Measurements from ENCODE around the gene WDR41. TPM values are rescaled to one million over a fixed set of nuclear protein-coding genes. Genes with fewer than 3 reads are reported as not detected.
"Not testable (repeated sequence)": the region's sequence is repeated elsewhere in the genome, so short reads cannot be mapped to it uniquely, and the experiment has no call there.

WDR41 gene
- total RNA-seq, 2 donors from 2014 or later, result 48.9 to 129 TPM

DNA sequence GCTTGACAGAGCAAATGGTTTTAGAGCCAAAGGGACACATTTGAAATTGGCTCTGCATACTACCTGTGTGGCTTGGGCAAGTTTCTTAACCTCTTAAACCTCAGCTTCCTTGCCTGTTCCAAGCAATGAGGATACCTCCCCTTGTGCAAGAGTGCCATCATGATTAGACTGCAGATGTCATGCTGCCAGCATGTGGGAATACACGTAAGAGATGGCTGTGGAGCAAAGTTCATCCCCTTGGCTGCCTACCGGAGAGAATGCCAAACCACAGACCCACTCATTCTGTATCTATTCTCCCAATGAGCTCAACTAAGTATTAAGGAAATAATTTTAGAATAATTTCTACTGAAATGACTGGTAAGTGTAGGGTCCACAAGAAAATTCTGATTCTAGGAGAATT, 101.3 kb downstream of the WDR41 start:
- H3K4me1 ChIP-seq (ENCODE audit: control insufficient read depth in 1 of 2, low read depth in 2 of 2), result peaks cover 16 to 54% of the 10 kb centered on the region in 2 donors
- ATAC-seq (ENCODE audit: insufficient number of reproducible peaks, low FRiP score, low read depth) (peak; percentile 12), DNase-seq (ENCODE audit: low spot score) (no peak)
- TF ChIP-seq, protein P1, sequence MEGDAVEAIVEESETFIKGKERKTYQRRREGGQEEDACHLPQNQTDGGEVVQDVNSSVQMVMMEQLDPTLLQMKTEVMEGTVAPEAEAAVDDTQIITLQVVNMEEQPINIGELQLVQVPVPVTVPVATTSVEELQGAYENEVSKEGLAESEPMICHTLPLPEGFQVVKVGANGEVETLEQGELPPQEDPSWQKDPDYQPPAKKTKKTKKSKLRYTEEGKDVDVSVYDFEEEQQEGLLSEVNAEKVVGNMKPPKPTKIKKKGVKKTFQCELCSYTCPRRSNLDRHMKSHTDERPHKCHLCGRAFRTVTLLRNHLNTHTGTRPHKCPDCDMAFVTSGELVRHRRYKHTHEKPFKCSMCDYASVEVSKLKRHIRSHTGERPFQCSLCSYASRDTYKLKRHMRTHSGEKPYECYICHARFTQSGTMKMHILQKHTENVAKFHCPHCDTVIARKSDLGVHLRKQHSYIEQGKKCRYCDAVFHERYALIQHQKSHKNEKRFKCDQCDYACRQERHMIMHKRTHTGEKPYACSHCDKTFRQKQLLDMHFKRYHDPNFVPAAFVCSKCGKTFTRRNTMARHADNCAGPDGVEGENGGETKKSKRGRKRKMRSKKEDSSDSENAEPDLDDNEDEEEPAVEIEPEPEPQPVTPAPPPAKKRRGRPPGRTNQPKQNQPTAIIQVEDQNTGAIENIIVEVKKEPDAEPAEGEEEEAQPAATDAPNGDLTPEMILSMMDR (IDR thresholded peaks at IDR 0.05), result no peak
- H3K27ac ChIP-seq, result peak overlapping the region; percentile 57 to 66
- no peak overlapping the region for H3K4me3 ChIP-seq
- H3K27me3 ChIP-seq (replicated peaks; ENCODE audit: insufficient read depth), result no peaks in the 10 kb centered on the region
- no peaks in the 10 kb centered on the region for H3K9me3 ChIP-seq
- no peaks in the 10 kb centered on the region for H3K36me3 ChIP-seq

DNA sequence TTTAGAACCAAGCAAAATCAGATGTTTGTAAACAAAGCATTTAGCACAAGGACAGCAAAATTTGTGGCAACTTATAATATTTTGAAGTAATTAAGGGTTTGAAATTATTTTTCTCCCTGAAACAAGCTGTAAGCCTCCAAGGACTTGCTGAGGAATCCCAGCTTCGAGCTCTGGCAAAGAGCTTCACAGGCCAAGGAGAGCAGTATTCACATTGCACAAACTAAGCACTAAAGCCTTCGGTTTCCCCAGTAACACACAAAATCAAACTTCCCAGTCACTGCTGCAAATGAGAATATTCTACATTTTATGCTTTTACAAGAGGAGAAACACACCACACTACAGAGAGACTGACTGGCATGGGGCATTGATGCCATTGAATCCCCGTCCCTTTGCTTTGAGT, 101.9 kb downstream of the WDR41 start:
- Histone ChIP-seq H3K4me1 (ENCODE audit: control insufficient read depth in 1 of 2, low read depth in 2 of 2) (peaks cover 16 to 55% of the 10 kb centered on the region in 2 donors), H3K9me3 (no peaks in the 10 kb centered on the region), H3K27me3 (replicated peaks; ENCODE audit: insufficient read depth) (no peaks in the 10 kb centered on the region), H3K4me3 (no peak overlapping the region), H3K36me3 (no peaks in the 10 kb centered on the region), H3K27ac (peak overlapping the region; percentile 57 to 66)
- DNase-seq (ENCODE audit: low spot score) (no peak), ATAC-seq (ENCODE audit: insufficient number of reproducible peaks, low FRiP score, low read depth) (no peak)
- TF ChIP-seq, protein P1 (IDR thresholded peaks at IDR 0.05), result no peak

DNA sequence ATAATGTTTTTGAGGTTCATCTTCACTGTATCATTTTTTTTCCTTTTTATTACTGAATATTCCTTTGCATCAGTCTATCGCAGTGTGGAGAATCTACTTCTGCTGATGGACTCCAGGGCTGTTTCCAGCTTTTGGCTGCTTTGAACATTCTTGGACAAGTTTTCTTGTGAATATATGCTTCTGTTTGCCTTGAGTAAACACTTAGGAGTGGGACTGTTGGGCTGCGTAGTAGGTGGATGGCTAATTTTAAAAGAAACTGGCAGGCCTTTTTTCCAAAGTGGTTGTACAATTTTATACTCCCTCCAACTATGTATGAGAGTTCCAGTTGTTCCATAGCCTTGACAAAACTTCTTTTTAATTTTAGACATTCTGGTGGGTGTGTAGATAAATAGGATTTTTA, 102.4 kb downstream of the WDR41 start:
- Histone ChIP-seq H3K4me1 (ENCODE audit: control insufficient read depth in 1 of 2, low read depth in 2 of 2) (peaks cover 16 to 55% of the 10 kb centered on the region in 2 donors), H3K27ac (peak overlapping the region; percentile 57 to 66), H3K9me3 (no peaks in the 10 kb centered on the region), H3K36me3 (no peaks in the 10 kb centered on the region), H3K27me3 (replicated peaks; ENCODE audit: insufficient read depth) (no peaks in the 10 kb centered on the region), H3K4me3 (no peak overlapping the region)
- peak; percentile 55 for ATAC-seq (ENCODE audit: insufficient number of reproducible peaks, low FRiP score, low read depth)
- TF ChIP-seq, protein P1 (IDR thresholded peaks at IDR 0.05), result no peak
- DNase-seq (ENCODE audit: low spot score), result no peak

DNA sequence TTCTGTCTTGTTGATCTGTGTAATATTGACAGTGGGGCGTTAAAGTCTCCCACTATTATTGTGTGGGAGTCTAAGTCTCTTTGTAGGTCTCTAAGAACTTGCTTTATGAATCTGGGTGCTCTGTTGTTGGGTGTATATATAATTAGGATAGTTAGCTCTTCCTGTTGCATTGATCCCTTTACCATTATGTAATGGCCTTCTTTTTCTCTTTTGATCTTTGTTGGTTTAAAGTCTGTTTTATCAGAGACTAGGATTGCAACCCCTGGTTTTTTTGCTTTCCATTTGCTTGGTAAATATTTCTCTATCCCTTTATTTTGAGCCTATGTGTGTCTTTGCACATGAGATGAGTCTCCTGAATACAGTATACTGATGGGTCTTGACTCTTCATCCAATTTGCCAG, 105.8 kb downstream of the WDR41 start:
- not testable (repeated sequence) for H3K9me3 ChIP-seq; H3K36me3 ChIP-seq; H3K27me3 ChIP-seq (replicated peaks; ENCODE audit: insufficient read depth); ATAC-seq (ENCODE audit: insufficient number of reproducible peaks, low FRiP score, low read depth); H3K4me3 ChIP-seq; DNase-seq (ENCODE audit: low spot score); H3K27ac ChIP-seq
- peaks cover 11 to 41% of the 10 kb centered on the region in 2 donors for H3K4me1 ChIP-seq (ENCODE audit: control insufficient read depth in 1 of 2, low read depth in 2 of 2)

DNA sequence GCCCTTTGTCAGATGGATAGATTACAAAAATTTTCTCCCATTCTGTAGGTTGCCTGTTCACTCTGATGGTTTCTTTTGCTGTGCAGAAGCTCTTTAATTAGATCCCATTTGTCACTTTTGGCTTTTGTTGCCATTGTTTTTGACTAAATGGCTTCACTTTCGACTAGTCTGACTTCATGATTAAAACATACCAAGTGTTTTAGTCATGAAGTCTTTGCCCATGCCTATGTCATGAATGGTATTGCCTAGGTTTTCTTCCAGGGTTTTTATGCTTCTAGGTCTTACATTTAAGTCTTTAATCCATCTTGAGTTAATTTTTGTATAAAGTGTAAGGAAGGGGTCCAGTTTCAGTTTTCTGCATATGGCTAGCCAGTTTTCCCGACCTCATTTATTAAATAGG, 108.8 kb downstream of the WDR41 start:
- H3K27ac ChIP-seq; DNase-seq (ENCODE audit: low spot score); ATAC-seq (ENCODE audit: insufficient number of reproducible peaks, low FRiP score, low read depth); H3K9me3 ChIP-seq; H3K36me3 ChIP-seq; H3K27me3 ChIP-seq (replicated peaks; ENCODE audit: insufficient read depth); H3K4me3 ChIP-seq: not testable (repeated sequence)
- H3K4me1 ChIP-seq (ENCODE audit: control insufficient read depth in 1 of 2, low read depth in 2 of 2), result peaks cover 0 to 12% of the 10 kb centered on the region in 2 donors

Other genes with a start within 250 kb of the WDR41 start
- gene OTP, start 146.4 kb upstream of the WDR41 start, total RNA-seq, result not detected